Measurements from ENCODE around the gene TMEM247.

TMEM247 gene

GRCh38 chr2:46456789-46457188 lies 22.6 kb upstream of the TMEM247 start:
- Histone ChIP-seq H3K79me2 (ENCODE audit: insufficient read depth, low read length) (no peaks in the 10 kb centered on the region), H3K27ac (ENCODE audit: low read length) (no peak overlapping the region), H3K36me3 (ENCODE audit: insufficient read depth, low read length) (no peaks in the 10 kb centered on the region), H3K27me3 (ENCODE audit: insufficient read depth, low read length, poor library complexity) (no peaks in the 10 kb centered on the region), H3K4me3 (ENCODE audit: low read depth in 1 of 2, low read length in 2 of 2) (no peak overlapping the region), H3K9ac (ENCODE audit: low read depth, low read length) (no peak overlapping the region), H3K4me1 (ENCODE audit: insufficient read depth, low read length) (0 out of 2 replicates have a peak, but pooled peaks cover 3% of the 10 kb centered on the region), H4K20me1 (ENCODE audit: insufficient read depth, low read length) (no peaks in the 10 kb centered on the region), H2AFZ (ENCODE audit: low read depth, low read length) (no peak overlapping the region), H3K4me2 (ENCODE audit: insufficient read depth, low read length) (no peak overlapping the region), H3K9me3 (ENCODE audit: insufficient read depth, low read length, severe bottlenecking) (no peaks in the 10 kb centered on the region)
- DNase-seq (no peak), ATAC-seq (ENCODE audit: insufficient read depth, low read depth) (no peak)
- TF ChIP-seq EZH2 (IDR thresholded peaks at IDR 0.05; ENCODE audit: borderline replicate concordance, low read depth, low read length, severe bottlenecking) (no peak), CTCF (IDR thresholded peaks at IDR 0.05; ENCODE audit: borderline replicate concordance, extremely low read depth, low read length, poor library complexity, severe bottlenecking) (no peak)

- ATAC-seq (ENCODE audit: insufficient read depth, low read depth), result no peak
- no peak overlapping the region for H2AFZ ChIP-seq (ENCODE audit: low read depth, low read length)
- H3K9ac ChIP-seq (ENCODE audit: low read depth, low read length), result no peak overlapping the region
- H3K36me3 ChIP-seq (ENCODE audit: insufficient read depth, low read length), result no peaks in the 10 kb centered on the region
- H3K4me3 ChIP-seq (ENCODE audit: low read depth in 1 of 2, low read length in 2 of 2), result no peak overlapping the region
- H3K4me2 ChIP-seq (ENCODE audit: insufficient read depth, low read length), result no peak overlapping the region
- H3K79me2 ChIP-seq (ENCODE audit: insufficient read depth, low read length), result no peaks in the 10 kb centered on the region
- H3K9me3 ChIP-seq (ENCODE audit: insufficient read depth, low read length, severe bottlenecking), result no peaks in the 10 kb centered on the region
- 0 out of 2 replicates have a peak, but pooled peaks cover 3% of the 10 kb centered on the region for H3K4me1 ChIP-seq (ENCODE audit: insufficient read depth, low read length)
- no peak overlapping the region for H3K27ac ChIP-seq (ENCODE audit: low read length)
- DNase-seq, result no peak
- H3K27me3 ChIP-seq (ENCODE audit: insufficient read depth, low read length, poor library complexity), result no peaks in the 10 kb centered on the region
- H4K20me1 ChIP-seq (ENCODE audit: insufficient read depth, low read length), result no peaks in the 10 kb centered on the region
- no peak for TF ChIP-seq CTCF (IDR thresholded peaks at IDR 0.05; ENCODE audit: borderline replicate concordance, extremely low read depth, low read length, poor library complexity, severe bottlenecking)
- no peak for TF ChIP-seq EZH2 (IDR thresholded peaks at IDR 0.05; ENCODE audit: borderline replicate concordance, low read depth, low read length, severe bottlenecking)
Measured at GRCh38 chr2:46458763-46459500, 20.4 kb upstream of the TMEM247 start.

- Histone ChIP-seq H3K4me2 (ENCODE audit: insufficient read depth, low read length) (no peak overlapping the region), H3K4me3 (ENCODE audit: low read depth in 1 of 2, low read length in 2 of 2) (no peak overlapping the region), H3K9me3 (ENCODE audit: insufficient read depth, low read length, severe bottlenecking) (no peaks in the 10 kb centered on the region), H3K9ac (ENCODE audit: low read depth, low read length) (no peak overlapping the region), H4K20me1 (ENCODE audit: insufficient read depth, low read length) (no peaks in the 10 kb centered on the region), H3K36me3 (ENCODE audit: insufficient read depth, low read length) (no peaks in the 10 kb centered on the region), H3K27me3 (ENCODE audit: insufficient read depth, low read length, poor library complexity) (no peaks in the 10 kb centered on the region), H2AFZ (ENCODE audit: low read depth, low read length) (no peak overlapping the region), H3K79me2 (ENCODE audit: insufficient read depth, low read length) (no peaks in the 10 kb centered on the region), H3K4me1 (ENCODE audit: insufficient read depth, low read length) (0 out of 2 replicates have a peak, but pooled peaks cover 3% of the 10 kb centered on the region), H3K27ac (ENCODE audit: low read length) (no peak overlapping the region)
- ATAC-seq (ENCODE audit: insufficient read depth, low read depth) (no peak), DNase-seq (no peak)
- no peak for TF ChIP-seq CTCF (IDR thresholded peaks at IDR 0.05; ENCODE audit: borderline replicate concordance, extremely low read depth, low read length, poor library complexity, severe bottlenecking)
Measured at GRCh38 chr2:46459694-46460093, 19.7 kb upstream of the TMEM247 start.
